Measurements from ENCODE around the gene TNFSF10.

The TNFSF10 gene

DNA sequence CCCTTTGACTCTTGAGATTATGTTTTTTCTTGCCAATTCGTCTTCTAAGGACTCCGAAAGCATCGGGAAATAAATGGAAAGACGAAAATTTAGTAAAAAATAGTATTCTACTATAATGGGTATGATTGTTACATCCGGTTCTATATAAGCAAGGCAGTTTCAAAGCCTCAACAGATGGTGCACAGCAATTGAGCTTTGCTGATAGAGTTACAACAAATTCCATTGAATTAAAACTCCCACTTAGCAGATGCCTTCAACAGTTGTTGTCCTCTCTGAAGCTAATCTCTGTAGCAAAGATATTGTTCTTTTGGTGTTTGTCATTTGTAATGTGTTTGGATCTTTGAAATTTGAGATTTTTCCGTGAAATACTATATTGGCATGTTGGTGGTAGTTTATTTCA is 58.9 kb downstream of the TNFSF10 start:
- H3K4me2 ChIP-seq (ENCODE audit: low read length), result no peak overlapping the region

DNA sequence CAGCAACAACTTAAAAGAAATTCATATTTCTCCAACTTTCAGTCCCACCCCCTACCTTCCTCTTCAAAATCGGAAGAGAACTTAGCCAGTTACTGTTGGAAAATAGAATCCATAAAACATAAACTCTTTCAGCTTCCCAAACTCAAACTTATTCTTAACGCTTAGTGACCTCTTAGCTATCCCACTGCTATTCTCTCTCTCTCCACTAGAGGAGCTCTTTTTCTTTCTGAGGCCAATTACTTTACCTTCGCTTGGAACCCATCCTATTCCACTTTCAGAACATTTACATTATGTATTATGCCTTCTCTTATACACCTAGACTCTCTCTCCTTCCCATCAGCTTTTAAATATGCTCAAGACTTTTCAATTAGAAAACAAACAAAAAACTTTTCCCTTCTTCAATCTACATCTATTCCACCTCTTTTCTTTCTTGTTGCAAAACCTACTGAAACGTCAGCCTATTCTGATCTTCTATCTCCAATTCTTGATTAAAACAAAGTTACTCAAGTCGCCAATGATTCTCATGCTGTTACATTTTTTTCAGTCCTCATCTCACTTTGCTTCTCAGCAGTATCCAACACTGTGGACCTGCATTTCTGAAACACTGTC is 61.6 kb downstream of the TNFSF10 start:
- no peaks in the 10 kb centered on the region for H3K4me1 ChIP-seq (ENCODE audit: low read length)
- H3K4me2 ChIP-seq (ENCODE audit: low read length), result no peak overlapping the region
- H3K4me3 ChIP-seq (ENCODE audit: low read length), result no peak overlapping the region
- TF ChIP-seq, protein P1, sequence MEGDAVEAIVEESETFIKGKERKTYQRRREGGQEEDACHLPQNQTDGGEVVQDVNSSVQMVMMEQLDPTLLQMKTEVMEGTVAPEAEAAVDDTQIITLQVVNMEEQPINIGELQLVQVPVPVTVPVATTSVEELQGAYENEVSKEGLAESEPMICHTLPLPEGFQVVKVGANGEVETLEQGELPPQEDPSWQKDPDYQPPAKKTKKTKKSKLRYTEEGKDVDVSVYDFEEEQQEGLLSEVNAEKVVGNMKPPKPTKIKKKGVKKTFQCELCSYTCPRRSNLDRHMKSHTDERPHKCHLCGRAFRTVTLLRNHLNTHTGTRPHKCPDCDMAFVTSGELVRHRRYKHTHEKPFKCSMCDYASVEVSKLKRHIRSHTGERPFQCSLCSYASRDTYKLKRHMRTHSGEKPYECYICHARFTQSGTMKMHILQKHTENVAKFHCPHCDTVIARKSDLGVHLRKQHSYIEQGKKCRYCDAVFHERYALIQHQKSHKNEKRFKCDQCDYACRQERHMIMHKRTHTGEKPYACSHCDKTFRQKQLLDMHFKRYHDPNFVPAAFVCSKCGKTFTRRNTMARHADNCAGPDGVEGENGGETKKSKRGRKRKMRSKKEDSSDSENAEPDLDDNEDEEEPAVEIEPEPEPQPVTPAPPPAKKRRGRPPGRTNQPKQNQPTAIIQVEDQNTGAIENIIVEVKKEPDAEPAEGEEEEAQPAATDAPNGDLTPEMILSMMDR (IDR thresholded peaks at IDR 0.05; ENCODE audit: low read depth, low read length), result peak; percentile 76
- no peak for TF ChIP-seq EZH2phosphoT487 (IDR thresholded peaks at IDR 0.05; ENCODE audit: low read depth)
- H3K79me2 ChIP-seq (ENCODE audit: low read length), result no peaks in the 10 kb centered on the region
- no peak overlapping the region for H3K27ac ChIP-seq (ENCODE audit: low read length)
- no peaks in the 10 kb centered on the region for H3K27me3 ChIP-seq (ENCODE audit: low read depth, low read length)
- no peaks in the 10 kb centered on the region for H4K20me1 ChIP-seq (ENCODE audit: insufficient read depth, low read length)
- no peaks in the 10 kb centered on the region for H3K36me3 ChIP-seq (replicated peaks; ENCODE audit: low read depth, low read length)
- H3K9ac ChIP-seq (ENCODE audit: low read length), result no peak overlapping the region
- no peaks in the 10 kb centered on the region for H3K9me3 ChIP-seq (ENCODE audit: insufficient read depth, low read length)
- H2AFZ ChIP-seq (ENCODE audit: low read depth, low read length), result peak overlapping the region; percentile 16; the same call in 1 of the 2 replicates

More for the DNA sequence above, 58.9 kb downstream of the TNFSF10 start:
- Histone ChIP-seq H2AFZ (ENCODE audit: low read depth, low read length) (no peak overlapping the region), H3K36me3 (replicated peaks; ENCODE audit: low read depth, low read length) (no peaks in the 10 kb centered on the region), H3K9me3 (ENCODE audit: insufficient read depth, low read length) (no peaks in the 10 kb centered on the region), H3K27ac (ENCODE audit: low read length) (no peak overlapping the region), H3K4me3 (ENCODE audit: low read length) (no peak overlapping the region), H3K79me2 (ENCODE audit: low read length) (no peaks in the 10 kb centered on the region), H3K27me3 (ENCODE audit: low read depth, low read length) (0 out of 2 replicates have a peak, but pooled peaks cover 4% of the 10 kb centered on the region), H3K4me1 (ENCODE audit: low read length) (no peaks in the 10 kb centered on the region), H4K20me1 (ENCODE audit: insufficient read depth, low read length) (no peaks in the 10 kb centered on the region), H3K9ac (ENCODE audit: low read length) (no peak overlapping the region)
- TF ChIP-seq EZH2phosphoT487 (IDR thresholded peaks at IDR 0.05; ENCODE audit: low read depth), result no peak

DNA sequence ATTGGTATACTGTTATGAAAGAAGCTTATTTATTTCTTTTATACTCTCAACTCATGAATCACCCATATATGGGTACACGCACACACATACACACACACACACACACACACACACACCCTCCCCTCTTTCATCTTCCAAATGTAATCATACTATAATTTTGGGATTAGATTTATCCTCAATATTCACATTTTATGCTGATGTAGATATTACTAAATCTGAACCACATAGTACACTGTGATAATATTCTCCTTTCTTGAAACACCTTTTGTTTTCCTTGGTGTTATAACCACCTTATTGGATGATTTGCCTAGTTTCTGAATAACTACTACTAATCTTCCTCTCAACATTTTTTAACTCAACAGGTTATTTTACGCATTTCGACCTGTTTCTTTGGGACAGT is 66.8 kb downstream of the TNFSF10 start:
- Histone ChIP-seq H3K9ac (ENCODE audit: low read length) (no peak overlapping the region), H2AFZ (ENCODE audit: low read depth, low read length) (no peak overlapping the region), H3K27me3 (ENCODE audit: low read depth, low read length) (no peaks in the 10 kb centered on the region), H3K27ac (ENCODE audit: low read length) (no peak overlapping the region), H3K9me3 (ENCODE audit: insufficient read depth, low read length) (no peaks in the 10 kb centered on the region), H3K4me3 (ENCODE audit: low read length) (no peak overlapping the region), H3K4me2 (ENCODE audit: low read length) (no peak overlapping the region), H4K20me1 (ENCODE audit: insufficient read depth, low read length) (no peaks in the 10 kb centered on the region), H3K79me2 (ENCODE audit: low read length) (no peaks in the 10 kb centered on the region), H3K36me3 (replicated peaks; ENCODE audit: low read depth, low read length) (no peaks in the 10 kb centered on the region), H3K4me1 (ENCODE audit: low read length) (no peaks in the 10 kb centered on the region)
- TF ChIP-seq EZH2phosphoT487 (IDR thresholded peaks at IDR 0.05; ENCODE audit: low read depth), result no peak
- TF ChIP-seq, protein P1 (IDR thresholded peaks at IDR 0.05; ENCODE audit: low read depth, low read length), result no peak
